HG03103 (cell line): Measurements from ENCODE around the gene DDX50.
"Not testable (repeated sequence)": the region's sequence is repeated elsewhere in the genome, so short reads cannot be mapped to it uniquely, and the experiment has no call there.

Experiments used
- ATAC-seq: cut with Tn5 transposase; IDR thresholded peaks from one replicate; pipeline ENCODE4 v1.9.1; 2021; ENCODE audit warnings: low read depth; ENCODE audit not compliant: unreplicated experiment

The DDX50 gene, protein sequence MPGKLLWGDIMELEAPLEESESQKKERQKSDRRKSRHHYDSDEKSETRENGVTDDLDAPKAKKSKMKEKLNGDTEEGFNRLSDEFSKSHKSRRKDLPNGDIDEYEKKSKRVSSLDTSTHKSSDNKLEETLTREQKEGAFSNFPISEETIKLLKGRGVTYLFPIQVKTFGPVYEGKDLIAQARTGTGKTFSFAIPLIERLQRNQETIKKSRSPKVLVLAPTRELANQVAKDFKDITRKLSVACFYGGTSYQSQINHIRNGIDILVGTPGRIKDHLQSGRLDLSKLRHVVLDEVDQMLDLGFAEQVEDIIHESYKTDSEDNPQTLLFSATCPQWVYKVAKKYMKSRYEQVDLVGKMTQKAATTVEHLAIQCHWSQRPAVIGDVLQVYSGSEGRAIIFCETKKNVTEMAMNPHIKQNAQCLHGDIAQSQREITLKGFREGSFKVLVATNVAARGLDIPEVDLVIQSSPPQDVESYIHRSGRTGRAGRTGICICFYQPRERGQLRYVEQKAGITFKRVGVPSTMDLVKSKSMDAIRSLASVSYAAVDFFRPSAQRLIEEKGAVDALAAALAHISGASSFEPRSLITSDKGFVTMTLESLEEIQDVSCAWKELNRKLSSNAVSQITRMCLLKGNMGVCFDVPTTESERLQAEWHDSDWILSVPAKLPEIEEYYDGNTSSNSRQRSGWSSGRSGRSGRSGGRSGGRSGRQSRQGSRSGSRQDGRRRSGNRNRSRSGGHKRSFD

DNA sequence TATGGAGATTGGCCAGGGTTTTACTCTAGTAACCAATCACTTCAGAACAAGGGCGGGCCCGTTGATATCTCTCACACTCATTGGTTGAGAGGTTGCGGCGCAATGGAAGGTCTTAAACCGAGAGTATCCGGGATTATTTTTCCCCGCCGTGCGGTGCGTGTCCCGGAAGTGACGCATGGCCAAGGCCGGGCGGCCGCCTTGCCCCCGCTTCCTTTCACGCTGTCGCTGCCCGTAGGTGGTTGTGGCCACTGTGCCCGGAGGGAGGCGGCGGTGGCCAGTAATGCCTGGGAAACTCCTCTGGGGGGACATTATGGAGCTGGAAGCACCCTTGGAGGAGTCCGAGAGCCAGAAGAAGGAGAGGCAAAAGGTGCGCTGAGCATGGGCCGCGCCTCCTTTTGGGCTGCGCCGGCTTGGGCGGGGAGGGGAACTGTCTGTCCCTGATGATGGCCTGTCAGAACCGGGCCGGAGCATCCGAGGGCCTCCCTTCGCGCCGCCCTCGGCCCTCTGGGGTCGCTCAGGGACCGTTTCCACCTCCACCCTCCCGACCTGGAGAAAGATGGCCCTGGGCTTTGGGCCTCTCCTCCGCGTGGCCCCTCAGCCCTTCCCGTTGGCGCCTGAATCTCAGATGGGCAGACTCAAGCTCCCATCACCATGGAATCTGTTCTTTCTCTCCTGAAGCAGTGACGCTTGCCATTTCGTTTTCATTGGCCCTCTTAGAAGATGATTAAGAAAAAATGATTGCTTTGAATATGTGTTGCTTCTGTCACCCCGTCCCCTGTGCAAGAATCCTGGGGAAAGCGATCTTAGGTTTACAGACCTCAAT lies at the start of gene DDX50:
DDX50 (plus strand) TSS at position 211 of the 823 bp plus-strand sequence; CDS start at position 281, 70 bp downstream.
- peak; percentile 96 for ATAC-seq

DNA sequence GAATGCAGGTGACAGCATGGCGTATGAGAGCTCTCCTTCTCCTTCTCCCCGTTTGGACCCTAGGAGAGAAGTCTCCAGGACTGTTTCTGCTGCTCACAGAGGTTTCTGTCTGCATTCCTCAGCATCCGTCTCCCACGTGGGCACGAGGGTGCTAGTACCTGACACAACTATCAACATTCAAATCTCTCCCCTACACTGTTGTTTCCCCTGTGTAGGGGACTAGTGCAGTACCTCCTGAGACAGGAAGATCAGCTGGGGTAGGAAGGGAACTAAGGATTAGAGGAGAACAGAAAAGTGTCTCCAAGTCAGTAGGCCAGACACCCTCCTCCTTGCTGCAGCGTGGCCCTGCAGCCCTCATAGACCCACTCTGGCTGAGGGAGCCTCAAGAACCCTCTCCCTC lies 44.8 kb upstream of the DDX50 start:
- ATAC-seq: no peak

DNA sequence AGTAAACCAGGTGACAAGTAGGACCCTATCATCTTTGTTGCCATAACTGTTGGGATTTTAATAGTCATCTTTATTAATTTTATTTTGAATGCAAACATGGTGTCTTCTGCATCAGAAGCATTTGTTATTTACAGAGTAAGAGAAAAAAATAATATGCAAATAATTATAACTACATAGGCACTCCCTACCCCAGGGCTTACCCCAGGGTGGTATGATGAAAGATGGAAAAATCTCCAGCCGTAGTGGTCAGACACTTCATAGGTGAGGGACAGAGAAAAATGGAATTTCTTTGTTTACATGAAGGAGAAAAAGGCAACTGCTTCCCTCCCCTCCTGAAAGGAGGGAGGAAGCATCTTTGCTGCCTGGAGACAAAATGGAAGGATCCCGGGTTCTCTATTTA lies 44.1 kb upstream of the DDX50 start:
- ATAC-seq: no peak

DNA sequence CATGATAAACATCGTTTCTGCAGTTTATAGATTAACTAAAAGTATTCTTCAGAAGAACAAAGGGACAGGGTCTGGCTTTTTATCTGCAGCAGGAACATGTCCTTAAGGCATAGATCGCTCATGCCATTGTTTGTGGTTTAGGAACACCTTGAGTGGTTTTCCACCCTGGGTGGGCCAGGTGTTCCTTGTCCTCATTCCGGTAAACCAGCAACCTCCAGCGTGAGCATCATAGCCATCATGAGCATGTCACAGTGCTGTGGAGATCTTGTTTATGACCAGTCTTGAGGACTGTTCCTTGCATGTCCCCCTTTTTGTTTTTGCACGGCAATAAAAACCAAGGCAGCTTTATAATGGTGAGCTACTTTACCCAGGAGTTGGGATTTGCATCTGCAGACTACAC lies 39.9 kb upstream of the DDX50 start:
- ATAC-seq: no peak

DNA sequence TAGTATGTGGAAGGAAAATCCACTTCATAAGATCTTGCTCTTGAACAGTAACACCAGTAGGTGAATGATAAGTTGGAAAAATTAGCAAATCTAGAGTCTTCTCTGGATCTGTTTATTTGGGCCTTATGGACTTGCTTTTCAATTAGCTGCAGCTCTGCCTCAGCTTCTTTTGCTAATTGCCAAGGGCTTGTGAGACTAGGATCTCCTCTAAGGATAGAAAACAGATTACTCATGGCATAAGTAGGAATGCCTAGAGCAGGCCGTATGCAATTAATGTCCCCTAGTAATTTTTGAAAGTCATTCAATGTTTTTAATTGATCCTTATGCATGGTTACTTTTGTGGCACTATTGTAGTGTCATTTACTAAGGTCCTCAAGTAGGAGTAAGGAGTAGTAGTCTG lies 36.5 kb upstream of the DDX50 start:
- ATAC-seq: no peak

DNA sequence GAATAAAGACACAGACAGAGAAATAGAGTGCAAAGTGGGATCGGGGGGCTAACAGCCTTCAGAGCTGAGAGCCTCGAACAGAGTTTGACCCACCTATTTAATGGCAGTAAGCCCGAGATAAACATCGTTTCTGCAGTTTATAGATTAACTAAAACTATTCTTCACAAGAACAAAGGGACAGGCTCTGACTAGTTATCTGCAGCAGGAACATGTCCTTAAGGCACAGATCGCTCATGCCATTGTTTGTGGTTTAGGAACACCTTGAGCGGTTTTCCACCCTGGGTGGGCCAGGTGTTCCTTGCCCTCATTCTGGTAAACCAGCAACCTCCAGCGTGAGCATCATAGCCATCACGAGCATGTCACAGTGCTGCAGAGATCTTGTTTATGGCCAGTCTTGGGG lies 32.9 kb upstream of the DDX50 start:
- ATAC-seq: not testable (repeated sequence)

DNA sequence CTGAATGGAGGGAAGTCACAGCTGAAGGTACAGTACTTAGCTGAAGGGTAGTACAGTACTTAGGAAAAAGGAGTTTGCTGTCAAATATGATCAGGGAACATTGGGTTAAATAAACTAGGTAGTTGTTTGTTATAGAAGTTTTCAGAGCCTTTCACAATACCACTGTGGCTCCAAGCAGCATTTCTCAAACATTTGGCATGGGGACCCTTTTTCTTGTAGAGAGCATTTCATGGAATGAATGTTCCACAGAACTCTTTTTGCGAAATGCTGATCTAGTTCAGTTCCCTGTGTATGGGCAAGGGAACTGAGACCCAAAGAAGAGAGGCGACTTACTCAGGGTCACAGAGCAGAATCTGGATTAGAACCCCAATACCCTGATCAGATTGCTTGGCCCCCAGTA lies 31.5 kb upstream of the DDX50 start:
- no peak for ATAC-seq

DNA sequence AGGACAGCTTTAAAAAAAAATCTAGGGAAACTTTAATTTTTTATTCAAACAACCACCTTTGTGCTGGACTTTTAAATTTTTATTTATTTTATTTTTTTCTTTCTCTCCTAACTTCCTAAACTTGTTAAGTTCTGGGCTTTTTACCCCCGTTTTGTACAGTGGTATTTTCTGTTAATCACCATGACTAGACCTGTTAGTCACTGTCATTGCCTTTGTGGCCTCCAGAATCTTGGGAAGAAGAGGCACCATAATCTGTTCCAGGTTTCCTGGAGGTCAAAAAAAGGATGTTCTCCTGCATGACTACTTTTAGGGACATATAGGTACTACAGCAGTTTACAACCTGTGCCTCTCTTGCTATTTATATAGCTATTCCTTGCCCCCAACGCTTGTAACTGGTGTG lies 31.1 kb upstream of the DDX50 start:
- no peak for ATAC-seq

DNA sequence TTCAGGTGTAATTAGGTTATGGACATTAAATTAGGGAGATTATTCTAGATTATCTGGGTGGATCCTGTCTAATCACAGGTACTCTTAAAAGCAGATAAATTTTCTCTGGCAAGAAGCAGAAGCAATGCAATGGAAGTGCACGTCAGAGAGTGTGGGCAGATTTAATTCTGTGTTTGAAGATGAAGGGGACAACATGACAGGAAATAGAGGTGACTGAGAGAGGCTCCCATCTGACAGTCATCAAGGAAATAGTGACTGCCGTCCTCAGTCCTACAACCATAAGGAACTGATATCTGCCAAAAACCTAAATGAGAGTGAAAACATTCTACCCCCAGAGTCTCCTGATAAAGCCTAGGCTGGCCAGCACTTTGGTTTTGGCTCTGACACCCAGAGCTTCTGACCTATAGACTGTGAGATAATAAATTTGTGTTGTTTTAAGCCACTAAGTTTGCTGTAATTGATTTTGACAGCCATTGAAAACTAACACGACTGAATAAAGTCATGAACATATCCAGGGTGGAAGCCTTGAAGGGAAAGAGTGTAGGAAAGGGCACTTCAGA lies 30.5 kb upstream of the DDX50 start:
- no peak for ATAC-seq

DNA sequence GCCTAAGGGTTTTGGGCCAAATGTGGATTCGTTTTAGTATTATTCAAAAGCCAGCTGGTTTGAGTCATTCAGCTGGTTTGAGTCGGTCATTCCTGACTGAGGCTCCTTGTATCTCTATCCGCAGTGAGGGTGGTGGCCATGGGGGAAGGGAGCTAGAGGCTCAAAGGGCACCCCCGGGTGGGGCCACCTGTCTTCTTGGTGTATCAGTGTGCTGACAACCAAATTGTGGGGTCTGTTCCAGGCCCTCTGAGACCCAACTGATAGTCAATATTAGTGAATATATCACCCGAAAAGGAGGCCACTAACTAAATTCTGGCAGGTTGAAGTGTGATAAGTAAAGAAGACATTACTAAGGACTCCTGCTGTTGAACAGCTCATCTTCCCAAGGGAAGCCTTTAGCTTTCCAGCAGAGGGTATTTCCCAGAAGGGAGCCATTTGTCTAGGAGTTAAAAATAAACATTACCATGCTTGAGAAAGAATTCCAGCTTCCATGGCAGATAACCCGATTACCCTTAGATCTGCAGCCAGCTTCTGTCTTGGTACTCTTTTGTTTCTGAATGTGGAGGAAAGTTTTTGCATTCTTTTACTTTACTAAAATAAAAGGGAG lies 29.9 kb upstream of the DDX50 start:
- no peak for ATAC-seq

DNA sequence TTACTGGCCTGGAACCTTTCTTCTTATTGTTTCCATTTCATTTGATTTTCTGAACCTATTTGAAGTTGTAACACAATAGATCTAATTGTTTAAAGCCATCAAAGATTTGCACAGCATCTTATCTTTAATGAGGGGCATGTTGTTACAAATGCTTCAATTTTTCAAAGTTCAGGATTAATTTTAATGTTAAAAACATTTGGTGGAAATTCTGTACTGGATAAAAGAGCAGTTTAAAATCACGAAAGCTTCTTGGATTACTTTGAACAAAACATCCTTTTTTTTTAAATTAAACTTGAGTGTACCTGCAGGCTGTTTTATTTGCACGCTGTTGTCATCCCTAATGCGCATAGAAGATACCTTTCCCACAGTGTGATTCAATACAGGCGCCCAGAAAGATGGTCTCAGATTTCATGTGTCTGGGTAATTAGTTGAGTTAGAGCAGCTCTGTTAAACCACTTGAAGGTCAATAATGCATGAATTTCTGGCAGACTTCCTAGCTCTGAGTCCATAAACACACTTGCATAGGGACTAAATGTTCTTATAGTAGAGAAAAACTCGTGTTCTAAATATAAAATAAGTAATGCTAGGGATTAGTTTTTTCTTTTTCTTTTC lies 29.3 kb upstream of the DDX50 start:
- no peak for ATAC-seq

DNA sequence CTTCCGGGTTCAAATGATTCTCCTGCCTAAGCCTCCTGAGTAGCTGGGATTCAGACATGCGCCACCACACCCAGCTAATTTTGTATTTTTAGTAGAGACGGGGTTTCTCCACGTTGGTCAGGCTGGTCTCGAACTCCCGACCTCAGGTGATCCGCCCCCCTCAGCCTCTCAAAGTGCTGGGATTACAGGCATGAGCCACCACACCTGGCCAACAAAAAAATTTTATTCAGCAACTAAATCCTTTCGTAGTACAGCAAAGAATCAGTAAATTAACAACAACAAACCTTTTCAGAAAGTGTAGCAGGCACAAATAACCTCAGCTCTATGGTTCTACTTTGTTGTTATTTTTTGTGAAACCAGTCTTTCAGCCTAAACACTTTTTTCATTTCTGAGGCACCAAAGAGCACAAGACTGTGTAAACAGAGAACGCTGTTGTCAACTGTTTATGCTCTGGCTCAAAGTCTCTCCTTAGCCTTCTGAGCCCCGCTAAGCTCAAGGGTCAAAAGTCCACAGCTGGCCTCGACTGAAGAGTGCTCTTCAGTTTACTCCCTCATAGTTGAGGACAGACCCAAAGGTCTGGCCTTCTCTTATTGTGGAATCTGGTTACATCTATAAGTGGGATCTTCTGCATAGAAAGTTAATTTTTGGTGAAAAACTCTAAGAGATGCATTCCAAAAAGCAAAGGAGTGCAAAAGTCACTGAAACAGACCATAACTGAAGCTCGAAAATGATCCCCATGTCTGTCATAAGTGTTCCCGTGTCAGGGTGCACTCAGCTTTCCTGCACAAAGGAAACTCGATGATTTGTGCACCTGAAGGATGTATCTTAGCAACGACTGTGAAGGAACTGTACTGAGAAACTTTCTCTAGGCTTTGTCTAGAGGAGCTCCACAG lies 24.6 kb upstream of the DDX50 start:
- no peak for ATAC-seq

DNA sequence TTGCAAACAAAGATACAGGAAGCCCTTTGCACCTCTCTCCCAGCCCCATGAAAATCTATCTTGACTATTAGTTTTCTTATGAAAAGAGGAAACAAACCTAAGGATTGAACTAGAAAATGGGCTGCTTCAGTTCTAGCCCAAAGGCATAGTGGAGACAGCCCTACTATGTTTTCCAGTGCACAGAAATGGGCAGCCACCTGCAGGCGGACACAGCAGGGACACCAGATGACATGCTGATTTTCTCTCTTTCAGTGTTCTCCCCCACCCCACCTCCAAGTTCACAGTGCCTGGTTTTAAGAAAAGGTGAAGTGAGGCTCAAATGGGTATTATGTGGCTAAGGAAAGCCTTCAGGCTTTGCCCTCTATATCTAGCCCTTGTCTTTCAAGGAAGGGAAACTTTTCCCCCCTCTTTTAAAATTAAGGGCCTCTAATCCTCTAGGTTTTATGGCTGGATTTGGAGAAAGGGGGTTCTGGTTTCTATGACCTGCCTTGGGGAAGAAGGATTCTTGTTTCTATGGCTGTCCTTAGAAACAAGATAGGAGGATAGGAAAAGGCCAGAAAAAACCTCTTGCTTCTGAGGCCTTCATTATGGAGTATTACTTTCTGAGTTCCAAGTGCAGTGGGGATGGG lies 23.5 kb upstream of the DDX50 start:
- no peak for ATAC-seq

DNA sequence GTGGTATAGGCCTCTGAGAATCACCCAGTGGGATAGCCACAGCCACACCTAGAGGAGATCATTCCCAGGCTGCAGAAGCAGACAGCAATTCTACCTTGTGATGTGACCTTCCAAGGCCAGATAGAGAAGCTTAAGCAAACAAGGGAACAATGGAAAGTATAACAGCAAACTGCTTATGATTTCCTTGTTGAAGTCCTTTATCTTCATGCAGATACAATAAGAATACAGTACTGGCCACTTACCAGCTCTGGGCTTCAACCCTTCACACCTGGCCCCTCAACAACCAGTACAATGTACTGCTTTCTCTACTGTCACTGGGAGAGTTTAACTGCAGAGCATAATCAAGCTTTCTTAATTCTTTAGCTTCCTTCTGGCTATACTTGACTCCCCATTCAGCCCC lies 22.6 kb upstream of the DDX50 start:
- ATAC-seq: no peak

DNA sequence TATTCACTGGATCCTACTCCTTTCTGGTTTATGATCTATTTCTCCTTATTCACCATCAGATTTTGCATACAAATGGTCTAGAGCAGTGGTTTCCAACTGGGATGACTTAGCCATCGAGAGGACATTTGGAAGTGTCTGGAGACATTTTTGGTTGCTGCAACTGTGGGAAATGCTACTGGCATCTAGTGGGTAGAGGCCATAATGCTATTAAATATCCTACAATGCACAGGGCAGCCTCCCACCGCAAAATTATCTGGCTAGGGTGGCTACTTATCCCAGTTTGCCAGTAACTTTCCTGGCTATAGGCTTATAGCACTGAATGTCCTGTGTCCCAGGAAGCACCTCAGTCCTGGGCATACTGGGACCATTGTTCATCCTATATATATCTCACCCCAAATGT lies 21.5 kb upstream of the DDX50 start:
- no peak for ATAC-seq

DNA sequence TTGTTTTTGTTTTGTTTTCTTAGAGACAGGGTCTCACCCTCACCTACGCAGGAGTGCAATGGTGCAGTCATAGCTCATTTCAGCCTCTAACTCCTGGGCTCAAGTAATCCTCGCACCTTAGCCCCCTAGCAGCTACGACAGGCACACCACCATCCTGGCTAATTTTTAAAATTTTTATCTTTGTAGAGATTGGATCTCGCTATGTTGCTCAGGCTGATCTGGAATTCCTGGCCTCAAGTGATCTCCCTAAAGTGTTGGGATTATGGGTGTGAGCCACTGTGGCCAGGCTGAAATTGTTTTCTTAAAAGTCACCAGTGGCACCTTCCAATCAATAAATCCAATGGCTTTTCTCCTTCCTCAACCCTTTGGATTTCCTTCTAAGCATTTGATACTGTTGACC lies 20.9 kb upstream of the DDX50 start:
- ATAC-seq: no peak

DNA sequence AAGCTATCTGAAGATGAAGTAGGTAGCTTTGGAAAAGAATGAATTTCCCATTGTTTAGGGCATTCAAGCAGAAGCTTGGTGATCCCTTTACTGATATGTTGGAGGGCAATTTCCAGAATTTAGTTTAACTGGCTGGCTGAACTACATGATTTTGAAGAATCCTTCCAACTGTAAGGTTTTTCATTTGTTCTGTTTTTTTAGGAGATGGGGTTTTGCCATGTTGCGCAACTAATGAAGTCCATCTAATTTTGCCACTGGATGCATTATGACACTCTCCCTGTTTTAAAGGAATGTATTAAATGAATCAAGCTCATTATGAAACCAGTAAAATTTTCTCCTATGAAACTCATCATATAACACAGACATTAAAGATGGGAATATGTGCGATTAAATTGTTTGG lies 6.1 kb upstream of the DDX50 start:
- ATAC-seq: no peak

DNA sequence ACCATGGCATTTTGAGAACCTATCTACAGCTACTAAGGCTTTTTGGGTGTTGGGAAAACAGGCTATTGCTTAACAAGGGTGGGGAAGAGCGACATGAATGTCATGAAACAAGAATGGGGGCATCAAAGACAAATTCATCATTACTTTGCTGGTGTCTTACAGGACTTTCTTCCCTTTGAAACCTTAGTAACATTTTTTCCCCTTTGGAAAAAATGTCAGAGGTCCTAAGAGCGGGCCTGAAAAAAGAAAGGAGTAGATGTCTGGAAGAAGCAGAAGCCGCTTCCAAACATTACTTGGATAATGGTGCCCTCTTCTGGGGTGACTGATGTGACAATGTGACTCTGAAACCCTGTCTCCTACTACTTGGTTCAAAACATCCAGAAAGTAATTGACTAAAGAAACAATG lies 3.8 kb upstream of the DDX50 start:
- no peak for ATAC-seq
